Stromal cell of bone marrow (primary cell): ENCODE data around the gene TFAP2B.

Source experiments
- DNase-seq: peaks from one replicate; pipeline ENCODE4 v3.0.0-alpha.2; 2012; ENCODE audit warnings: low read depth

Gene TFAP2B

GRCh38 chr6:50848989-50849795 lies 30.5 kb downstream of the TFAP2B start:
- no peak for DNase-seq

- no peak for DNase-seq
Measured at GRCh38 chr6:50849796-50850180, 31.1 kb downstream of the TFAP2B start.

GRCh38 chr6:50850223-50851048 lies 31.8 kb downstream of the TFAP2B start:
- DNase-seq = no peak

- DNase-seq = no peak
Measured at GRCh38 chr6:50851049-50851845, 32.6 kb downstream of the TFAP2B start.

- DNase-seq = no peak
Measured at GRCh38 chr6:50853939-50854338, 35.3 kb downstream of the TFAP2B start.

- no peak for DNase-seq
Measured at GRCh38 chr6:50861692-50862091, 43.0 kb downstream of the TFAP2B start.

- DNase-seq = no peak
Measured at GRCh38 chr6:50862176-50862575, 43.5 kb downstream of the TFAP2B start.

GRCh38 chr6:50864601-50865000 lies 45.9 kb downstream of the TFAP2B start:
- no peak for DNase-seq

- no peak for DNase-seq
Measured at GRCh38 chr6:50868466-50868865, 49.8 kb downstream of the TFAP2B start.

GRCh38 chr6:50873167-50873566 lies 54.5 kb downstream of the TFAP2B start:
- no peak for DNase-seq

GRCh38 chr6:50884364-50884763 lies 65.7 kb downstream of the TFAP2B start:
- DNase-seq = no peak

- no peak for DNase-seq
Measured at GRCh38 chr6:50887112-50887511, 68.4 kb downstream of the TFAP2B start.

- DNase-seq = no peak
Measured at GRCh38 chr6:50889497-50889896, 70.8 kb downstream of the TFAP2B start.

- no peak for DNase-seq
Measured at GRCh38 chr6:50889935-50890334, 71.3 kb downstream of the TFAP2B start.

- no peak for DNase-seq
Measured at GRCh38 chr6:50890579-50890978, 71.9 kb downstream of the TFAP2B start.

- DNase-seq = no peak
Measured at GRCh38 chr6:50891290-50891689, 72.6 kb downstream of the TFAP2B start.
